Erythroblast (primary cell): ENCODE data around the gene OR4B1.
A peak's percentile ranks its signal among the peaks of the same experiment; 100 is the strongest.
"Not testable (repeated sequence)": the region's sequence is repeated elsewhere in the genome, so short reads cannot be mapped to it uniquely, and the experiment has no call there.

Source experiments
- DNase-seq, 2 experiments: peaks; one replicate each; lab custom pipeline; 2025; lab: John Stamatoyannopoulos, UW
- GATA1 ChIP-seq: IDR thresholded peaks from 2 replicates; pipeline ENCODE4 v1.6.1; 2011; ENCODE audit warnings: low read depth, mild to moderate bottlenecking, control low read depth, low read length, moderate library complexity
- POLR2A ChIP-seq: IDR thresholded peaks from 2 replicates; pipeline ENCODE4 v1.6.1; 2011; ENCODE audit warnings: mild to moderate bottlenecking, low read length

Gene OR4B1, protein sequence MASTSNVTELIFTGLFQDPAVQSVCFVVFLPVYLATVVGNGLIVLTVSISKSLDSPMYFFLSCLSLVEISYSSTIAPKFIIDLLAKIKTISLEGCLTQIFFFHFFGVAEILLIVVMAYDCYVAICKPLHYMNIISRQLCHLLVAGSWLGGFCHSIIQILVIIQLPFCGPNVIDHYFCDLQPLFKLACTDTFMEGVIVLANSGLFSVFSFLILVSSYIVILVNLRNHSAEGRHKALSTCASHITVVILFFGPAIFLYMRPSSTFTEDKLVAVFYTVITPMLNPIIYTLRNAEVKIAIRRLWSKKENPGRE

DNA sequence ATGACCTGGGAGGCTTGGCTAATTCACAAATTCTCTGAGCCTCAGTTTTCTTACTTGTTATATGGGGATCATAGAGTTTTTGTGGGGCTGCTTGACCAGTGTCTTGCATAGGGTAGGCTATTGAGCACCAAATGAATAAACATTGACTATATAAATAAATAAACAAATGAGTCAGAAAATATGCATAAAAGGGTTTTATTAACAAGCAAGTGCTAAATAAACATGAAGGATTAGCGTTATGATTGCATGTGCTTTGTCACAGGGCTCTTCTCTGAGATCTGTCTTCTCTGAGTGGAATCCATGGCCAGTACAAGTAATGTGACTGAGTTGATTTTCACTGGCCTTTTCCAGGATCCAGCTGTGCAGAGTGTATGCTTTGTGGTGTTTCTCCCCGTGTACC lies at the start of gene OR4B1:
OR4B1 (plus strand) TSS at position 301 of the 400 bp plus-strand sequence; CDS start at position 301, 0 bp downstream.
- TF ChIP-seq POLR2A (no peak), GATA1 (no peak)
- no peak for DNase-seq

DNA sequence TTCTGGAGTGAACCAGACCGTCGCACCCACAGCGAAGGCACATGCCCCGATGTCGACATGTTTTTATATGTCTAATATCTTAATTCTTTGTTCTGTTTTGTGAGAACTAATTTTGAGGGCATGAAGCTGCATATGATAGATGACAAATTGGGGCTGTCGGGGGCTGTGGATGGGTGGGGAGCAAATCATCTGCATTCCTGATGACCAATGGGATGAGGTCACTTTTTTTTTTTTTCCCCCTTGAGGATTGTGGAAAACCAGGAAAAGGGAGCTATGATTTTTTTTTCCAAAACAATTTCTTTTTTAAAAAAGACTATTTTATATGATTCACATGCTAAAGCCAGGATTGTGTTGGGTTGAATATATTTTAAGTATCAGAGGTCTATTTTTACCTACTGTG lies 49.2 kb upstream of the OR4B1 start:
- no peak for DNase-seq
- TF ChIP-seq POLR2A, result no peak
- no peak for TF ChIP-seq GATA1

DNA sequence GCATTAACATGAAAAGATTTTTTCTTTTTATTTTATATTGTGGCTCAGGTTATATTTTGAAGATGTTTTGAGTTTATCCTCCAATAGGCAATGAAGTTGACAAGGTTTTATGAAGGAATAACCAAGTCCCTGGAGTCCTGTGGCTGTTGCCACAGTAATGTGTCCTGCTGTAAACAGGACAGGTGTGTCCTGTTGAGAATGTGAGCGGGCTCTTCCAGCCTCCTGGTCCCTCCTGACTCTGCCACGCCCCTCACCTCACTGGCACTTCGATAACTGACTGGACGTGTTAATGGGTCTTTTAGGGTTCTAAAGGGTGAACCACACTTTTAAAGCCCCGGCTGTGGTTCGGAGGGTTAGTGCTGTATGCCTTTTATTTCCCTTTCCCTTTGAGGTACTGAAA lies 47.8 kb upstream of the OR4B1 start:
- no peak for DNase-seq
- TF ChIP-seq GATA1 (no peak), POLR2A (no peak)

DNA sequence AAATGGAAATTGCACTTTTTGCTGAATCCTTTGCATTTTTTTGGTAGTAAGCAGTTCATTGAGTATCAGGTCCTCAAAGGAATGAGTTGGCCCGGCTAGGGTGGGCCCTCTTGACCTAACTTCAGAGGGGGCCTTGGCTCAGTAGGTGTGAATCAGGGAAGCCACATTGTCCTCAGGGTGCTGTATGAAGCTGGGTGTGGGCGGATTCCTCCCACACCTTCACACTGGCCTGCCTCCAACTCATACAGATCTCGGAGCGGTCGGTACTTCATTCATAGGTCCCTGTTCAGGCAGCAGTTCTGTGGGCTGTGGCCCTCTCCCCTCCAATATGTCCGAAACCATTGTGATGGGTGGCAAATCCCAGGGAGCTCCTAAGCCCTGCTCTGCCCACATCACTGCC lies 47.4 kb upstream of the OR4B1 start:
- no peak for DNase-seq
- no peak for TF ChIP-seq POLR2A
- no peak for TF ChIP-seq GATA1

DNA sequence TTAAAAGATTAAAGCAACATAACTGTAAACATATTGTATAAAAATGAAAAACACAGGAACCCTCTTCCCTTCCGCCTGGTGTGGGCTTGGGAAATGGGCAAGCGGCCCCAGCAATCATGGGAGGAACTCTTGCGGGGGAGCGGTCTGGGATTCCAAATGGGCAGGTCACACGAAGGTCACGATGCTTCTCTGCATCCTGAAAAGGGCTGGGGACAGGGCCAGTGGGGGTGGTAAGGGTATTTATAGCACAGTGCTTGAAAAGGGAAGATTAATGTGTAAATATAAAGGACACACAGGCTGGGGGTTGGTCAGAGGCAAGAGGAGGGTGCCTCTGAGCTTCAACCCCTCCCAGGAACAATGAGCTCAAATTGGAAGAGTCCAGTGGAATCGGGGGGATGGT lies 46.9 kb upstream of the OR4B1 start:
- DNase-seq, result no peak

DNA sequence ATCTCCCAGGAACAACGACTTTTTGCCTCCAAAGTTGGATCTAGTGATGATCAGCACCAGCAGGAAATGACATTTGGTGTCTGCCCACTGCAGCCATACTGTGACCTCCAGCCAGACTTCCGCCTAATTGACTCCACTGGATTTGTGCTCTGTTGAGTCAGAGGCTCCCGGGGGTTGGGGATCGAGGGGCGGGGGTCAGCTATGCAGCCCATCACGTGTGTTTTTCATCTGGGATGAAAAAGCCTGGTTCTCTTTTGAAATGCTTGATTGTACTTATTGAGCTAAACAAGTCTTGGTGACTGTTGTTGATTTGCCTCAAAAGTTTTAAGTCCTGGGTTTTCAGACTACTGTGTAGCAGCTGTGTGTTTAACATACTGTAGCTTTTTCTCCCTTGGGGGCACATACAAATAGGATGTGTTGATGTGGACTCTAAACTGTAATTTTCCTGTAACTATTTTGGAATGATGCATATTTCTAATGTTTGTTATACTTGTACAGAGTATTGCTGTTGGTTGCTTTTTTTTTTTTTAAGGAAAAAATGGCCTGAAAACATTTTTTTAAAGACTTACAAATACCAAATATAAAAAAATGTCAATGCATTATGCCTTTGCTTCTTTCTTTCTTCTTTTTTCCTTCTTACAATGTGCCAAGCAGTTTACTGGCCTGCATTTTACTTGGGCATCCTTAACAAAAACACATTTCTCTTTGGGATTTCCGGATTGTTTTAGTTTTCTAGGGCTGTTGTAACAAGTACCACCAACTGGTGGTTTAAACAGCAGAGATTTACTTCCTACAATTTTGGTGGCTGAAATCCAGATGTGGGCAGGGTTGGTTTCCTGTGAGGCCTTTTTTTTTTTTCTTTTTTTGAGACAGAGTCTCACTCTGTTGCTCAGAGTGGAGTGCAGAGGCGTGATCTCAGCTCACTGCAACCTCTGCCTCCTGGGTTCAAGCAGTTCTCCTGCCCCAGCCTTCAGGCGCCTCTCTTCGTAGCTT lies 46.1 kb upstream of the OR4B1 start:
- TF ChIP-seq POLR2A (no peak), GATA1 (no peak)

More for the DNA sequence above, 46.9 kb upstream of the OR4B1 start:
- TF ChIP-seq POLR2A (no peak), GATA1 (no peak)

DNA sequence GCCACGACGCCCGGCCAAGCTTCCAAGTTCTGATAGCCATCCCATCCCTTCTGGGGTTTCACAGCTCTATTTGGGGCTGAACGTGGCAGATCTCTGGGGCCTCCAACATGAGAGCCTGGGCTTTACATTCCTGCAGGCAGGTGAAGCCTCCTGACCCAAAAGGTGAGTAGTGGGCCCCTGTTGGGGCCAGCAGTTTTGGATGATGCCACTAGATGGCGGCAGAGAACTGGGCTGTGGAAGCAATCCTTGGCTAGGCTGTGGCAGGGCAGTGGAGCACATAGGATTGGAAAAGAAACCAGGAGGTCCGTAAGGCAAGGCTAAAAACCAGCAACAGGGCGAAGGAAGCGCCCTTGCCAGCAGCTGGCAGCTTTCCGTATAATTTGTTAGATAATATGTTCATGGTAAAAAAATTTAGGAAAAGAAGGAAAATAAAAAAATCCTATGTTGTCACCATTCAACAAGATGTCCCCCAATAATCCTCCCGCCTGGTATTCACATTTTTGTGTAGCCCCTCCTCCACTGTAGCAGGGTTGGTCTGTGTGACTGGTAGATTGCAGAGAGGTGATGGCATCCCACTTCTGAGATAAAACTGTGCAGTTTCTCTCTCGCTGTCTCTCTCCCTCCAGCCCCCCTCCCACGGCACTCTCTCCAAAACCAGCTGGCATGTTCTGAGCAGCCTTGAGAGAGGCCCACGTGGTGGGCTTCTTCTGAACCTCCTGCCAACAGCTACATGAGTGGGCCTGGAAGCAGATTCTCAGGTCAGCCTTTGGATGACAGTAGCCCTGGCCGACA lies 43.6 kb upstream of the OR4B1 start:
- TF ChIP-seq POLR2A (no peak), GATA1 (no peak)
- peak; percentile 39 to 66 for DNase-seq

More for the DNA sequence above, 46.1 kb upstream of the OR4B1 start:
- no peak for DNase-seq

DNA sequence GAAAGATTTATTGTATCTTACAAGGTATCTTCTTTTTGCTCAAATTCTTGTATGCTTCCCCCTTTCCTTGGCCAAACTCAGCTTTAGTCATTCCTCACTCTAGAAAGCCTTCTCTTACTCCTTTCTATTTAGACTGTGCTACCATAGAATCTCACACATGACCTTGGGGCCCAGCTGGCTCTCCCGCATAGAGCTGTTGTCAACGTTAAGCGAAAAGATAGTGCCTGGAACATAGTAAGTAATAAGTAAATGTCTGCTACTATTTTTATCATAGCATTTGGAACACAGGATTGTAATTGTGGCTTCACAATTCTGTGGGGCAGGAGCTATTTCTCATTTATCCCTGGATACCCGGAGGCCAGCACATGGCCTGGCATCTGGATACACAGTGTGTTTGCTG lies 38.9 kb upstream of the OR4B1 start:
- TF ChIP-seq GATA1 (no peak), POLR2A (no peak)
- no peak for DNase-seq

DNA sequence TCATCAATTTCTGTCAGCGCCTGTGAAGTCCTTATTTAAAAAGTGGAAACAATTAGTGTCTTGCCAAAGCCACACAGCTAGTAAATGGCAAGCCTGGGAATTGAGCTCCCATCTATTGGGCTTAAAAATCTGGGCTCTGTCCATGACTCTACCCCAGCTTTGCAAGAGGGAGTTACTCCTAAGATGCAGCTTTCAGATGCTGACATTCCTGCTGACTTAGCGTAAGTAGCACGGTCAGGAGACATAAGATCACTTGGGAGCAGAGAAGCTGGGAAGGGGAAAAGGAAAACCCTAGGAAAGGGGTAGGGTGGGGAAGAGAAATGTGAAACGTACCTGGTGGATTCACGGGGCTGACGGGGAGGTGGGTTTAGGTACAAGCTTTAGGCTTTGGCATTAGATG lies 36.0 kb upstream of the OR4B1 start:
- TF ChIP-seq GATA1 (no peak), POLR2A (no peak)
- DNase-seq, result no peak

DNA sequence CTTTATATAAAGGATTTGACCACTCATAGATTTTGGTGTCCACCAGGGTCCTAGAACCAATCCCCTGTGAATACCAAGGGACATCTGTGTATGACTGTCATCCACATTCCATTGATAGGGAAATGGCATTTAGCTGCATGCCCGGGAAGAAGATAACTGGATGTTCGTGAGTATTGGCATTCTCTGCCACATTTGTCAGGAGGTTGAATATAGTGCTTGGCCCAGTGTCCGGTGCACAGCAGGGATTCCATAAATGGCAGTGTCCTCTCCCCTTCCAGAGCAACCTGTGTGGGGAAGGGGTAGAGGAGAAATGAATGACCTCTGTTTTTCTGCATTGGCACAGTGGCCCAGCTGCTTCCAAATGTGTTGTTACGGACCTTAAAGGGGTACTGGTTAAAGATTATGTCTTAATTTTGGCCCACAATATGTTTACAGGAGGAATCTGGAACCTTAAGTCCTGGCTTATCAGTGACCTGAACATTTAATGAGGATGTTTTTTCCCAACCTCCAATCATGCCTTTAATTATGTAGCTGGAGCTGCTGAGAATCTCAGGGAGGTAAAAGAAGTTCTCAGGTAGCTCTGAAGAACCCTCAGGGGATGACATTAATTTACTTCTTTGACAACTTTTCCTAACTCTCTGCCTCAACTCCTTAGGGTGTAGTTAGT lies 33.6 kb upstream of the OR4B1 start:
- DNase-seq, result no peak
- TF ChIP-seq POLR2A (no peak), GATA1 (no peak)

DNA sequence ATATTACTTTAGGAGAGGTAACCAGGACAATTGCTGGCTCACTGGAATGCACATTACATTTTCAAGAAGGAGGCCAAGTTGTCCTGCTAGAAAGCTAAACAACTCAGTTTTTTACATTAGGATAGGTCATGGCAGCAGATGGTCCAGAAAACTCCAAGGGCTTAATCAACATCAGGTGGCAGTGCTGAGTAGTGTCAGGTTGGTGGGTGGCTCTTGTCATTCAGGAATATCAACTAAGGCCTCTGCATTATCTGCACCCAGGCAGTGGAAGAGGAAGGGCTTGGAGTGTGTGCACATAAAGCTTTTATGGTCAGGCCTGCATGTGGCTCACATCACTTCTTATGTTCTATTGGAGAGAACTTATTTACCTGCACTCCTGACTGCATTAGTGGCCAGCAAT lies 32.2 kb upstream of the OR4B1 start:
- no peak for TF ChIP-seq POLR2A
- TF ChIP-seq GATA1, result no peak
- no peak for DNase-seq

DNA sequence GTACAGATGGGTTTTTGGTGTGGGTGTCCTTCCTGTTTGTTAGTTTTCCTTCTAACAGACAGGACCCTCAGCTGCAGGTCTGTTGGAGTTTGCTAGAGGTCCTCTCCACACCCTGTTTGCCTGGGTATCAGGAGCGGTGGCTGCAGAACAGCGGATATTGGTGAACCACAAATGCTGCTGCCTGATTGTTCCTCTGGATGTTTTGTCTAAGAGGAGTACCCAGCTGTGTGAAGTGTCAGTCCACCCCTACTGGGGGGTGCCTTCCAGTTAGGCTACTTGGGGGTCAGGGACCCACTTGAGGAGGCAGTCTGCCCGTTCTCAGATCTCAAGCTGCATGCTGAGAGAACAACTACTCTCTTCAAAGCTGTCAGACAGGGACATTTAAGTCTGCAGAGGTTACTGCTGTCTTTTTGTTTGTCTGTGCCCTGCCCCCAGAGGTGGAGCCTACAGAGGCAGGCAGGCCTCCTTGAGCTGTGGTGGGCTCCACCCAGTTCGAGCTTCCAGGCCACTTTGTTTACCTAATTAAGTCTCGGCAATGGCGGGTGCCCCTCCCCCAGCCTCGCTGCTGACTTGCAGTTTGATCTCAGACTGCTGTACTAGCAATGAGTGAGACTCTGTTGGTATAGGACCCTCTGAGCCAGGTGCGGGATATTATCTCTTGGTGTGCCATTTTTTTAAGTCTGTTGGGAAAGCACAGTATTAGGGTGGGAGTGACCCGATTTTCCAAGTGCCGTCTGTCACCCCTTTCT lies 25.5 kb upstream of the OR4B1 start:
- not testable (repeated sequence) for DNase-seq
